G401 (cell line): ENCODE data around the gene EML1. TPM values are rescaled to one million over a fixed set of nuclear protein-coding genes. Genes with fewer than 3 reads are reported as not detected.

ENCODE experiments used
- DNase-seq: peaks from one replicate; pipeline ENCODE4 v3.0.0-alpha.2; 2015; ENCODE audit warnings: low spot score
- in situ Hi-C: cut with HindIII; loops from 2 replicates; pipeline ENCODE4 v1.10.0; 2016; ENCODE audit warnings: low sequenced_read_pairs, mixed read lengths
- total RNA-seq: library from RNA; depleted of rRNA; stranded (reverse); fragments of >200 nt; shearing (Covaris generic); gene quantifications from 2 replicates; pipeline ENCODE4 v1.2.3, GENCODE V29; 2014

EML1 gene
- total RNA-seq, 1 experiment from 2014 or later: 19.2 TPM

DNA sequence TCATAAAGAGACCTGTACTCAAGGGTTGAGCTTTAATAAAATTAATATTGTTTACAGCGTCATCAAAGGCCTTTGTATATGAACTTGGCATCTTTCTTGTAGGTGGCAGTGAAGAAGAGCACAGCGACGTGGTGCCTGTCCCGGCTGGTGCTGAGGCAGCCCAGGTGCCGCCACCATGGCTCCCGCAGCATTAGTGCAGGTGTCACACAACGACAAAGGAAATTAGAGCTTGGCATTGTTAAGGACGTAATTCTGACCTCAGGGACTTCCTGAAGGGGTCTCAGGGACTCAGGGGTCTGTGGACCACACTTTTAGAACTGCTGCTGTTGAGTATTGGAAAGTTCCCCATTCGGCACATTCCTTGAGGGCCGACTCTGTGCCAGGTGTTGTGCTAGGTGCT, 24.1 kb downstream of the EML1 start:
- in situ Hi-C loops: no loop called here
- DNase-seq: no peak

- no peak for DNase-seq
- in situ Hi-C loops: no loop called here
Measured at GRCh38 chr14:99818503-99819036, 25.4 kb downstream of the EML1 start.

- in situ Hi-C loops: no loop called here
- no peak for DNase-seq
Measured at GRCh38 chr14:99819514-99819913, 26.3 kb downstream of the EML1 start.

DNA sequence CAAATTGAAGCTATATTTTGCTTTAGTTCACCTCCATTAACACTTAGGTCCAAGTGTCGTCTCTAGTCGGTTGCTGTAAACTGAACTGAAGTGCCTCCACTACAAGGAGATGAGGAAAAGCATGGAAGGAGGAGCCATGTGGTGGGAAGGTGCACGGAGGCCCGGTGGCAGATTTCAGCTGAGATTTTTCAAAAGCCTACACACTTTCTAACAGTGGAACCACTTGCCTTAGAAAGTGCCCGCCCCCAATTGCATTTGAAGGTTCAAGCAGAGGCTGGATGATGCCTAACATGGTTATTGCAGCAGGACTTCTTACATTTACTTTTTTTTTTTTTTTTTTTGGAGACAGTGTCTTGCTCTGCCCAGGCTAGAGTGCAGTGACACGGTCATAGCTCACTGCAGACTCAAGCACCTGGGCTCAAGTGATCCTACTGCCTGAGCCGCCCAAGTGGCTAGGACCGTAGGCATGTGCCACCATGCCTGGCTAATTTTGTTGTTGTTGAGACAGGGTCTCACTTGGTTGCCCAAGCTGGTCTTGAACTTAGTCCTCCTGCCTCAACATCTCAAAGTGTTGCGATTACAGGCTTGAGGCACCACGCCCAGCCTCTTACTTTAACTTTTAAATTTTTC, 27.6 kb downstream of the EML1 start:
- in situ Hi-C loops: no loop called here
- DNase-seq: no peak

GRCh38 chr14:99821519-99822508, 28.6 kb downstream of the EML1 start:
- in situ Hi-C loops: no loop called here
- DNase-seq: peak; percentile 18

DNA sequence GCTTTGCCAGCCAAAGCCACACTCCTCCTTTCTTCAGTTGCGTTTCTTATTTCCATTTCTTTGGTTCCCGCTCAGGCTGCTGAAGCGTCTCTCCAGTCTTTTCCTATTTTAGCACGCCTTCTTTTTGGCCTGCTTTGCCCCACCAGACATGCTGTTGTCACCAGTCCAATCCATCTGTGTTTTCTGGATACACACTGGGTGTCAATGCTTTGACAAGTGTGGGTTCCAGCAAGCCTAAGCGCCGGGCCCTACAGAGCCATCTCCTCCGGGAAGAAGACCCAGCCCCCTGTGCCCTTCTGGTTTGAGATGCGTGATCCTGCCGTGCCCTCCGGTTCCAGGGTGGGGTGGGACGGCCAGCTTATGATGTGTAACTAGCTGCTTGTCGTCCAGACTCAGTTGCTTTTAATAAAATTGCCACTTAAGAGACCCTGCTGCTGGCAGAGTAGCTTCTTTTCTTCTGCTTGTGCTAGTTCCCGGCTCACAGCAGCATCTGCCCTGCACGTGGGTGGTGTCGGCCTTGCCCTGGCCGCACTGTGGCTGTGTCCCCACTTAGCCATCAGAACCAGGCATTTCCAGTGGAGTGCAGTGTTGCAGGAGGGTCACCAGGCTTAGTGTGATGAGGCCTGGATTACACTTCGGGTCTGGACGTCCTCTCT, 29.7 kb downstream of the EML1 start:
- DNase-seq: peak; percentile 80
- in situ Hi-C loops: no loop called here

DNA sequence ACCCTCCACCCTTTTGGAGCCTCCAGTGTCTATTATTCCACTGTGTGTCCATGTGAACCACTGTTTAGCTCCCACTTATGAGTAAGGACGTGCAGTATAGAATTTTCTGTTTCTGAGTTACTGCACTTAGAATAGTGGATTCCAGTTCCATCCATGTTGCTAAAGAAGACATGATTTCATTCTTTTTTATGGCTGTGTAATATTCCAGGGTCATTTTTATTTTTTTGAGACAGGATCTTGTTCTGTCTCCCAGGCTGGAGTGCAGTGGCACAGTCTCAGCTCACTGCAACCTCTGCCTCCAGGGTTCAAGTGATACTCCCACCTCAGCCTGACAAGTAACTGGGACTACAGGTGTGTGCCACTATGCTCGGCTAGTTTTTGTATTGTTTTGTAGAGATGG, 31.6 kb downstream of the EML1 start:
- in situ Hi-C loops: no loop called here
- no peak for DNase-seq

DNA sequence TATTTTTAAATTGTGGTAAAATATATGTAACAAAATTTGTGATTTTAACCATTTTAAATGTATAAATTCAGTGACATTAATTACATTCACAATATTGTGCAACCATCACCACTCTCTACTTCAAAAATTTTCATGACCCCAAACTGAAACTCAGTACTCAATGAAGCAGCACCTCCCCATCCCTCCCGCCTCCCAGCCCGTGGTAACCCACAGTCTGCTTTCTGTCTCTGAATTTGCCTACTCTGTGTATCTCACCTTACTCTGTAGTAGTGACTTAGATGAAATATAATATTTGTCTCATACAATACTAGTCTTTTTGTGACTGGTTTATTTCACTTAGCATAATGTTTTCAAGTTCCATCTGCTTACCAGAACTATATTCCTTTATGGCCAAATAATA, 36.2 kb downstream of the EML1 start:
- DNase-seq: no peak
- in situ Hi-C loops: no loop called here

DNA sequence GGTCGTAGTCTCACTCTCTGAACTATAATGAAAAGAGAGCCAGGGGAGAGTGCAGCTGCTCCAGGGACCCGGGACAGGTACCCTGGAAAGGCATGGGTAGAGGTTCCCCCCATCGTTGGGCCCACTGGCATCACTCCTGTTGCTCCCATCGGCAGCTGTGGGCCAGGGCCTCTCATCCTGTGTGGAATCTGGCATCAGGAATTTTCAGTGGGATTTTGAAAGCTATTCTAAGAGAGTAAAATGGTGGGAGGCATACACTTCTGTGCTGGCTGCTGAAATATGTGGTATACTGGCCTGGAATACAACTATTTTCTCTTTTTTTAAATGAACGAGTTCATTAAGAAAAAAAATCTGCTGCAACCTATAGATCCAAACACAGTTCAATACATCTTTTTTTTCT, 38.1 kb downstream of the EML1 start:
- no peak for DNase-seq
- in situ Hi-C loops: no loop called here

GRCh38 chr14:99831903-99832685, 38.9 kb downstream of the EML1 start:
- in situ Hi-C loops: no loop called here
- no peak for DNase-seq

GRCh38 chr14:99837822-99838221, 44.6 kb downstream of the EML1 start:
- in situ Hi-C loops: no loop called here

GRCh38 chr14:99838639-99839134, 45.5 kb downstream of the EML1 start:
- in situ Hi-C loops: no loop called here
- DNase-seq: no peak

More at GRCh38 chr14:99837822-99838221, 44.6 kb downstream of the EML1 start:
- no peak for DNase-seq

DNA sequence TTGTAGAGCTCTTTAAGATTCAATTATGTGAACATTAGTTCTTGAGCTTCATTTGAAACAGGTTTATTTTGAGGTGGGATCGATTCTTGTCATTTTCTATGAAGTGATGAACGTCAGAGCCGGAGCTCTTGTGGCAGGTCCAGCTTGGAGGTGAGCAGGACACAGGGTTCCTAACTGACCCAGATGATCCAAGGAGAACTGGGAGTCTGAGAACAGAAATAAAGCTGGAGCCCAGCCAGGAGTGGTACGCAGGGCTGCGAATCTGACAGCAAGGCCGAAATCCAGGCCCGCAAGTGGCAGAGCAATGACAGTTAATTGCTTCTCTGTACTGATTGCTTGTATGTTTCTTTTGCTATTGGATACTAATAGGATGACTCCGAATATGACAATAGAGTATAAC, 46.5 kb downstream of the EML1 start:
- in situ Hi-C loops: no loop called here

GRCh38 chr14:99840265-99840664, 47.1 kb downstream of the EML1 start:
- no peak for DNase-seq
- in situ Hi-C loops: no loop called here

More for the DNA sequence above, 46.5 kb downstream of the EML1 start:
- DNase-seq: no peak

GRCh38 chr14:99840774-99841305, 47.6 kb downstream of the EML1 start:
- in situ Hi-C loops: no loop called here
- DNase-seq: no peak

DNA sequence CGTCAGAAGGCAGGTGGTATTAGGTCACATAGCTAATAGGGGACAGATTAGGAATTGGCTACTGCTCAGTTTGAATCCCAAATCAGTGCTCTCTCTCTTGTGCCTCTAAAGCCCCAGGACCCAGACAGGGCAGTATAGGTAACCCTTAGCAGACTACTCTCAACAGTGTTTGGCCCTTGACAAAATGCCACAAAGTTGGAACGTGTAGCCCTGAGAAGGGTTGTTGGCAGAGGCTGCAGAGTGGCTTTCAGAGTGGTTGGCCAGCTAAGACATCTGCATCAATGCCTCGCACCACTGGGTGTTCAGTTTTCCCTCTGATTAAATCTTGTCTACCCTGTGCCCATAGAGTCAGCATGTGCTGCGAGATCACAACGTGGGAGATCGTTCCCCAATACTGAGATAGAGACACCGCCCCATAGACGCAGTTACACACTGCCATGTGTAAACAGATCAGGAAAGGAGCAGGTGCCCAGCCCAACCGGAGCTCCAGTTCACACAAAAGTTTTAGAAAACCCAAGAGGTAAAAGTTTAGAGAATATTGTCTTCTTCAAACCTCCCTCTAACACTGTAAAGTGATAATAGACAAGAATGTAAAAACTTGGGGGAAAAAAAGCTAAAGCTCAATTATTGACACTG, 48.3 kb downstream of the EML1 start:
- in situ Hi-C loops: no loop called here
- DNase-seq: no peak

GRCh38 chr14:99842141-99842540, 48.9 kb downstream of the EML1 start:
- no peak for DNase-seq
- in situ Hi-C loops: no loop called here

DNA sequence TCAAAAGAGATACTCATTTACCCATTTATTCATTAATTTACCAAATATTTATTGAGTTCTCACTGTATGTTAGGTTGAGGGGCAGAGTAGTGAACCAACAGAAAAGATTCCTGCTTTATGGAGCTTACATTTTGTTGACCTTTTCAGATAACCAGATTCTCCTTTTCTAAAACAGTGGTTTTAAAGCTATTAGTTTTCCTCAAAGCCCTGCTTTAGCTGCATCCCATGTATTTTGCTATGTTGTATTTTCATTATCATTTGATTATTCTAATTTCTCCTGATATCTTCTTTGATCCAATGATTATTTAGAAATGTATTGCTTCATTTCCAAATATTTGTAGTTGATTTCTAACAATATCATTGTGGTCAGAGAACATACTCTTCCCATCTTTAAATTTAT, 53.6 kb downstream of the EML1 start:
- DNase-seq: no peak
- in situ Hi-C loops: no loop called here
